Subcutaneous adipose tissue (tissue), 4 donors: ENCODE measurements around the gene MAGEB6. TPM values are rescaled to one million over a fixed set of nuclear protein-coding genes. Genes with fewer than 3 reads are reported as not detected.

Experiments
- total RNA-seq, 4 donors: library from RNA; depleted of rRNA; stranded (reverse); fragments of >200 nt; gene quantifications; one replicate each; pipeline ENCODE4 v1.1.0, GENCODE V29; 2016
- TF ChIP-seq, protein P1 (sequence below): fragments of 450-650 bp; IDR thresholded peaks from one replicate; pipeline ENCODE4 v1.5.1; 2016; ENCODE audit warnings: low read depth, mild to moderate bottlenecking, control low read depth, antibody characterized with exemption, moderate library complexity

MAGEB6 gene
- total RNA-seq, 4 donors from 2014 or later = not detected

DNA sequence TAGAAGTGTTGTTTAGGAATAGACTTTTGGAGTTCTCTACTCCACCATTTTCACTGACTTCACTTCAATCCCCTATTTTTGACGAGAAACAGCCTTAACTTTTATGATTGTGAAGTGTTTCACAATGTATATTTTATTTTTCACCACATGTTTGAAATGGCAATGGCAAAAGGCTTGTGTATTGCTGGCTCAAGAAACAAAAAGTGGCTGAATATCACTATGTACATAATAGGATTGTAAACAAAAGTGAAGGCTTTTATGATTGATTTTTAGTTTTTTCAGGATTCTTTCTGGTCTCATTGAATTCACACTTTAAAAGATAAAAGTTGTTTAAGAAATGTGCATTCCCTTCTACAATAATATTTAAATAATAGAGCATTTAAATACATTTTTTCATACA lies 41.9 kb downstream of the MAGEB6 start:
- TF ChIP-seq, protein P1, sequence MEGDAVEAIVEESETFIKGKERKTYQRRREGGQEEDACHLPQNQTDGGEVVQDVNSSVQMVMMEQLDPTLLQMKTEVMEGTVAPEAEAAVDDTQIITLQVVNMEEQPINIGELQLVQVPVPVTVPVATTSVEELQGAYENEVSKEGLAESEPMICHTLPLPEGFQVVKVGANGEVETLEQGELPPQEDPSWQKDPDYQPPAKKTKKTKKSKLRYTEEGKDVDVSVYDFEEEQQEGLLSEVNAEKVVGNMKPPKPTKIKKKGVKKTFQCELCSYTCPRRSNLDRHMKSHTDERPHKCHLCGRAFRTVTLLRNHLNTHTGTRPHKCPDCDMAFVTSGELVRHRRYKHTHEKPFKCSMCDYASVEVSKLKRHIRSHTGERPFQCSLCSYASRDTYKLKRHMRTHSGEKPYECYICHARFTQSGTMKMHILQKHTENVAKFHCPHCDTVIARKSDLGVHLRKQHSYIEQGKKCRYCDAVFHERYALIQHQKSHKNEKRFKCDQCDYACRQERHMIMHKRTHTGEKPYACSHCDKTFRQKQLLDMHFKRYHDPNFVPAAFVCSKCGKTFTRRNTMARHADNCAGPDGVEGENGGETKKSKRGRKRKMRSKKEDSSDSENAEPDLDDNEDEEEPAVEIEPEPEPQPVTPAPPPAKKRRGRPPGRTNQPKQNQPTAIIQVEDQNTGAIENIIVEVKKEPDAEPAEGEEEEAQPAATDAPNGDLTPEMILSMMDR = no peak

Other genes with a start within 250 kb of the MAGEB6 start
- not detected for gene MAGEB18, start 54.1 kb upstream of the MAGEB6 start, total RNA-seq
- gene MAGEB6B, start 31.8 kb upstream of the MAGEB6 start, total RNA-seq = not detected
- gene MAGEB5, start 23.7 kb downstream of the MAGEB6 start, total RNA-seq = not detected